HepG2 (cell line): ENCODE data around the gene WNT3. TPM values are rescaled to one million over a fixed set of nuclear protein-coding genes. Genes with fewer than 3 reads are reported as not detected.

Source experiments
- ATAC-seq: fragments of 200-7000 bp; cut with Tn5 transposase; 3 replicates; pipeline ENCODE4 v1.9.1; 2020; ENCODE audit warnings: mild to moderate bottlenecking, moderate library complexity
- BruUV-seq: library from RNA; stranded (reverse); fragments of 400-500 nt; replicated peaks from 2 replicates; lab custom pipeline; 2021; lab: Mats Ljungman, UMichigan
- CTCF ChIA-PET: fragments of 300-600 bp; formaldehyde crosslinking; extraction: SDS; loops from one replicate; lab custom pipeline; 2021; ENCODE audit warnings: low total read pairs, inconsistent platforms, low intra/inter-chr PET ratio; lab: Yijun Ruan, JAX
- POLR2A ChIA-PET: fragments of 350-600 bp; sonication (Branson Sonifier 250); formaldehyde crosslinking; loops from one replicate; lab custom pipeline; 2020; ENCODE audit warnings: antibody characterized with exemption, inconsistent platforms; lab: Yijun Ruan, JAX
- DNase-seq: peaks from one replicate; pipeline ENCODE4 v3.0.0-alpha.2; 2015; ENCODE audit warnings: low spot score
- FAIRE-seq: peaks from 3 replicates; lab custom pipeline; 2011; peaks lifted over from hg19 to GRCh38; lab: Jason Lieb, UNC
- H2AFZ ChIP-seq: one replicate; pipeline ENCODE4 v1.6.1; 2011; ENCODE audit warnings: low read length, inconsistent platforms
- H3K27ac ChIP-seq: fragments of 300-600 bp; 3 replicates; pipeline ENCODE4 v1.8.0; 2011; ENCODE audit warnings: mixed run types, mild to moderate bottlenecking, mixed read lengths, low read length, inconsistent platforms; ENCODE audit not compliant: insufficient read depth; ENCODE audit errors: extremely low read length
- H3K27me3 ChIP-seq, 2 experiments: fragments of 200-600 bp in 1 of 2; 2 replicates in 1 of 2; 3 replicates in 1 of 2; pipeline versions ENCODE4 v1.6.0 to v1.8.0; 2011; ENCODE audit warnings: low read length in 2 of 2, mild to moderate bottlenecking in 2 of 2, moderate library complexity in 2 of 2, inconsistent platforms in 1 of 2; ENCODE audit not compliant: insufficient read depth in 2 of 2, control insufficient read depth in 1 of 2
- H3K36me3 ChIP-seq, 2 experiments: fragments of 200-600 bp in 1 of 2; replicated peaks in 1 of 2; 2 replicates in 1 of 2; 3 replicates in 1 of 2; pipeline versions ENCODE4 v1.5.1 to v1.8.0; 2011; ENCODE audit warnings: low read length in 2 of 2, inconsistent platforms in 1 of 2; ENCODE audit not compliant: insufficient read depth in 2 of 2, control insufficient read depth in 1 of 2
- H3K4me1 ChIP-seq: 2 replicates; pipeline ENCODE4 v1.5.1; 2012; ENCODE audit warnings: low read length, inconsistent platforms; ENCODE audit not compliant: insufficient read depth
- H3K4me2 ChIP-seq: 2 replicates; pipeline ENCODE4 v1.6.0; 2011; ENCODE audit warnings: low read depth, low read length, inconsistent platforms
- H3K4me3 ChIP-seq, 3 experiments: fragments of 200-600 bp in 1 of 3; sonication (generic), shearing (Covaris generic) in 1 of 3; replicated peaks in 1 of 3; 2 replicates each; pipeline ENCODE4 v1.5.1; 2011 to 2016; ENCODE audit warnings: low read length in 3 of 3, inconsistent platforms in 2 of 3, low read depth in 2 of 3, mild to moderate bottlenecking in 2 of 3, control low read depth in 1 of 3, mixed read lengths in 1 of 3; ENCODE audit not compliant: insufficient read depth in 1 of 3
- H3K79me2 ChIP-seq: one replicate; pipeline ENCODE4 v1.6.1; 2011; ENCODE audit warnings: low read length, inconsistent platforms; ENCODE audit not compliant: insufficient read depth
- H3K9ac ChIP-seq: 2 replicates; pipeline ENCODE4 v1.6.0; 2011; ENCODE audit warnings: mild to moderate bottlenecking, low read depth, low read length, inconsistent platforms; ENCODE audit not compliant: insufficient read depth
- H3K9me3 ChIP-seq: 2 replicates; pipeline ENCODE4 v1.5.1; 2012; ENCODE audit warnings: mild to moderate bottlenecking, low read length
- H4K20me1 ChIP-seq: 2 replicates; pipeline ENCODE4 v1.6.0; 2011; ENCODE audit warnings: inconsistent platforms, mild to moderate bottlenecking, low read length, moderate library complexity; ENCODE audit not compliant: insufficient read depth
- ATF1 ChIP-seq: IDR thresholded peaks from 2 replicates; pipeline ENCODE4 v1.6.1; 2016; ENCODE audit warnings: mild to moderate bottlenecking, control low read depth
- FIP1L1 ChIP-seq: fragments of 200-400 bp; formaldehyde crosslinking; IDR thresholded peaks from 2 replicates; pipeline ENCODE4 v1.6.1; 2018; ENCODE audit warnings: low read depth, mild to moderate bottlenecking, low read length, moderate library complexity, borderline replicate concordance; ENCODE audit not compliant: insufficient read depth
- FOXA1 ChIP-seq, 2 experiments: fragments of 450-650 bp in 1 of 2; sonication (generic) in 1 of 2; formaldehyde crosslinking in 1 of 2; IDR thresholded peaks; 2 replicates each; pipeline versions ENCODE4 v1.4.0 to v1.6.1; 2016 to 2020; ENCODE audit warnings: missing genetic modification reagents in 1 of 2
- HCFC1 ChIP-seq: fragments of 150-350 bp; IDR thresholded peaks from 2 replicates; pipeline ENCODE4 v1.6.1; 2014; ENCODE audit warnings: low read depth, low read length
- NFKBIZ ChIP-seq: IDR thresholded peaks from 2 replicates; pipeline ENCODE4 v1.6.1; 2018; ENCODE audit warnings: missing genetic modification reagents, missing compliant biosample characterization
- PHF21A ChIP-seq: sonication (generic); formaldehyde crosslinking; IDR thresholded peaks from 2 replicates; pipeline ENCODE4 v1.5.0; 2020; ENCODE audit warnings: mild to moderate bottlenecking, missing genetic modification reagents
- SMAD3 ChIP-seq: sonication (generic); formaldehyde crosslinking; IDR thresholded peaks from 2 replicates; pipeline ENCODE4 v1.4.0; 2020; ENCODE audit warnings: missing genetic modification reagents
- ZFAT ChIP-seq: sonication (generic); formaldehyde crosslinking; conservative IDR thresholded peaks from 2 replicates; pipeline ENCODE4 v1.8.1; 2023; ENCODE audit warnings: missing genetic modification reagents, inconsistent platforms
- ZNF598 ChIP-seq: sonication (generic); formaldehyde crosslinking; IDR thresholded peaks from 2 replicates; pipeline ENCODE4 v1.5.1; 2020; ENCODE audit warnings: mild to moderate bottlenecking, missing genetic modification reagents, borderline replicate concordance
- ZNF614 ChIP-seq: IDR thresholded peaks from 2 replicates; pipeline ENCODE4 v1.6.1; 2018; ENCODE audit warnings: missing biosample characterization, missing genetic modification reagents, inconsistent platforms, borderline replicate concordance
- WGBS: methylation state at CpG from one replicate; pipeline ENCODE4 v1.1.6; 2017; ENCODE audit warnings: low lambda C conversion rate; 5-methylcytosine and 5-hydroxymethylcytosine counted together
- in situ Hi-C: cut with HindIII; loops from 2 replicates; pipeline ENCODE4 v1.10.0; 2017; ENCODE audit warnings: low pct_unique_long_range_greater_than_20kb; ENCODE audit not compliant: extremely low pct_ligation_motif_present
- intact Hi-C: fragments of 100-400 bp; cut with micrococcal nuclease; formaldehyde crosslinking; loops from one replicate; pipeline ENCODE4 v1.10.0; 2022; ENCODE audit not compliant: unreplicated experiment
- polyA plus RNA-seq, 8 experiments: library from polyadenylated mRNA; depleted of rRNA in 3 of 8; stranded (reverse) in 7 of 8; unstranded in 1 of 8; fragments of >200 nt; fragmentation: Illumina TruSeq in 4 of 8; extraction: Trizol in 4 of 8; gene quantifications; 2 replicates each; pipeline versions ENCODE4 v1.2.1 to v1.2.3, GENCODE V29; 2011 to 2016; ENCODE audit warnings: low read depth in 4 of 8, missing spikeins in 1 of 8, mixed read lengths in 1 of 8; ENCODE audit not compliant: insufficient read depth in 1 of 8
- total RNA-seq, 5 experiments: library from RNA; depleted of rRNA; stranded (reverse); fragments of >200 nt; fragmentation: Illumina TruSeq; extraction: Trizol; gene quantifications; 2 replicates each; pipeline ENCODE4 v1.2.3, GENCODE V29; 2016; ENCODE audit warnings: low read depth in 1 of 5
- TF ChIP-seq, protein P1 (sequence below): sonication (generic); formaldehyde crosslinking; IDR thresholded peaks from 2 replicates; pipeline ENCODE4 v1.8.0; 2022; ENCODE audit warnings: mild to moderate bottlenecking, missing genetic modification reagents, borderline replicate concordance
- TF ChIP-seq, protein P2 (sequence below): sonication (generic); formaldehyde crosslinking; IDR thresholded peaks from 2 replicates; pipeline ENCODE4 v1.4.0; 2020; ENCODE audit warnings: mild to moderate bottlenecking, missing genetic modification reagents, borderline replicate concordance

Gene WNT3
- total and polyA plus RNA-seq, 2 of the 13 experiments (the other 11 are each of a cell fraction or from before 2014, with no cell fraction given): 8.5 to 10.3 TPM

DNA sequence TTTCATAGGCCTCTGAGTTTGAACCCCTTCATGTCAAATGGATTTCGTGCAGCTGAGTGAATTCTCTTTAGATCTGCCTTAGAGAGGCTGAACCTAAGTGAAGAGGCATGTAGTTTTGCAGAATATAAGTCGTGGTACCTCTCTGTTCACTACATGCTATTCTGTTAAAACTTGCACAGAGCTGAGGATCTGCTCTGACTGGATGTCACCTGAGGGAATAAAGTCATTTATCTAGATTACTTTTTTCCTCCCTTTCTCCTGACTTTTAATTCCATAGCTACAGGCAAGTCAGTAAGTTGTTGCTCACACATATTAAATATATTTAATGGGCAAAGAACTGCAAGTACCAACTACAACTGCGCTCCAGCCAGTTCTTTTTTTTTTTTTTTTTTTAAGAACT lies 64.7 kb downstream of the WNT3 start:
- in situ Hi-C loops: no loop called here
- H3K36me3 ChIP-seq: peaks cover 21 to 35% of the 10 kb centered on the region in 2 experiments
- no peak for TF ChIP-seq FOXA1 (IDR thresholded peaks at IDR 0.05)
- TF ChIP-seq FOXA1 (CRISPR knock-in tag; IDR thresholded peaks at IDR 0.05): no peak
- no peak for TF ChIP-seq ZNF598 (CRISPR knock-in tag)
- TF ChIP-seq, protein P1, sequence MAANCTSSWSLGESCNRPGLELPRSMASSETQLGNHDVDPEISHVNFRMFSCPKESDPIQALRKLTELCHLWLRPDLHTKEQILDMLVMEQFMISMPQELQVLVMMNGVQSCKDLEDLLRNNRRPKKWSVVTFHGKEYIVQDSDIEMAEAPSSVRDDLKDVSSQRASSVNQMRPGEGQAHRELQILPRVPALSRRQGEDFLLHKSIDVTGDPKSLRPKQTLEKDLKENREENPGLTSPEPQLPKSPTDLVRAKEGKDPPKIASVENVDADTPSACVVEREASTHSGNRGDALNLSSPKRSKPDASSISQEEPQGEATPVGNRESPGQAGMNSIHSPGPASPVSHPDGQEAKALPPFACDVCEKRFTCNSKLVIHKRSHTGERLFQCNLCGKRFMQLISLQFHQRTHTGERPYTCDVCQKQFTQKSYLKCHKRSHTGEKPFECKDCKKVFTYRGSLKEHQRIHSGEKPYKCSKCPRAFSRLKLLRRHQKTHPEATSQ (CRISPR knock-in tag): no peak
- no peak for TF ChIP-seq FIP1L1
- no peak for TF ChIP-seq SMAD3 (CRISPR knock-in tag)
- TF ChIP-seq HCFC1: no peak
- TF ChIP-seq ATF1 (CRISPR knock-in tag): no peak
- TF ChIP-seq NFKBIZ (CRISPR knock-in tag): no peak
- TF ChIP-seq, protein P2, sequence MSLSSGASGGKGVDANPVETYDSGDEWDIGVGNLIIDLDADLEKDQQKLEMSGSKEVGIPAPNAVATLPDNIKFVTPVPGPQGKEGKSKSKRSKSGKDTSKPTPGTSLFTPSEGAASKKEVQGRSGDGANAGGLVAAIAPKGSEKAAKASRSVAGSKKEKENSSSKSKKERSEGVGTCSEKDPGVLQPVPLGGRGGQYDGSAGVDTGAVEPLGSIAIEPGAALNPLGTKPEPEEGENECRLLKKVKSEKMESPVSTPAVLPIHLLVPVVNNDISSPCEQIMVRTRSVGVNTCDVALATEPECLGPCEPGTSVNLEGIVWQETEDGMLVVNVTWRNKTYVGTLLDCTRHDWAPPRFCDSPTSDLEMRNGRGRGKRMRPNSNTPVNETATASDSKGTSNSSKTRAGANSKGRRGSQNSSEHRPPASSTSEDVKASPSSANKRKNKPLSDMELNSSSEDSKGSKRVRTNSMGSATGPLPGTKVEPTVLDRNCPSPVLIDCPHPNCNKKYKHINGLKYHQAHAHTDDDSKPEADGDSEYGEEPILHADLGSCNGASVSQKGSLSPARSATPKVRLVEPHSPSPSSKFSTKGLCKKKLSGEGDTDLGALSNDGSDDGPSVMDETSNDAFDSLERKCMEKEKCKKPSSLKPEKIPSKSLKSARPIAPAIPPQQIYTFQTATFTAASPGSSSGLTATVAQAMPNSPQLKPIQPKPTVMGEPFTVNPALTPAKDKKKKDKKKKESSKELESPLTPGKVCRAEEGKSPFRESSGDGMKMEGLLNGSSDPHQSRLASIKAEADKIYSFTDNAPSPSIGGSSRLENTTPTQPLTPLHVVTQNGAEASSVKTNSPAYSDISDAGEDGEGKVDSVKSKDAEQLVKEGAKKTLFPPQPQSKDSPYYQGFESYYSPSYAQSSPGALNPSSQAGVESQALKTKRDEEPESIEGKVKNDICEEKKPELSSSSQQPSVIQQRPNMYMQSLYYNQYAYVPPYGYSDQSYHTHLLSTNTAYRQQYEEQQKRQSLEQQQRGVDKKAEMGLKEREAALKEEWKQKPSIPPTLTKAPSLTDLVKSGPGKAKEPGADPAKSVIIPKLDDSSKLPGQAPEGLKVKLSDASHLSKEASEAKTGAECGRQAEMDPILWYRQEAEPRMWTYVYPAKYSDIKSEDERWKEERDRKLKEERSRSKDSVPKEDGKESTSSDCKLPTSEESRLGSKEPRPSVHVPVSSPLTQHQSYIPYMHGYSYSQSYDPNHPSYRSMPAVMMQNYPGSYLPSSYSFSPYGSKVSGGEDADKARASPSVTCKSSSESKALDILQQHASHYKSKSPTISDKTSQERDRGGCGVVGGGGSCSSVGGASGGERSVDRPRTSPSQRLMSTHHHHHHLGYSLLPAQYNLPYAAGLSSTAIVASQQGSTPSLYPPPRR: no peak
- TF ChIP-seq ZFAT: no peak
- no peak for TF ChIP-seq PHF21A (CRISPR knock-in tag)
- TF ChIP-seq ZNF614 (CRISPR knock-in tag): no peak
- peaks cover 12% of the 10 kb centered on the region for H3K4me1 ChIP-seq
- CTCF ChIA-PET: no interaction called here
- H3K4me3 ChIP-seq: no peak overlapping the region
- FAIRE-seq (no peak), DNase-seq (no peak), ATAC-seq (no peak)
- no peaks in the 10 kb centered on the region for H3K79me2 ChIP-seq
- H3K27me3 ChIP-seq: no peaks in the 10 kb centered on the region
- POLR2A ChIA-PET: no interaction called here
- 90% methylated on average over 3 of the region's 3 CpGs for WGBS
- H3K9me3 ChIP-seq: no peaks in the 10 kb centered on the region
- intact Hi-C loops: no loop called here
- H3K4me2 ChIP-seq: no peak overlapping the region
- no peak overlapping the region for H3K9ac ChIP-seq
- H3K27ac ChIP-seq: no peak overlapping the region
- H4K20me1 ChIP-seq: no peaks in the 10 kb centered on the region
- no peak overlapping the region for H2AFZ ChIP-seq
- no TSS peak for BruUV-seq
